MM.1S (cell line): Measurements from ENCODE around the gene TPTE.
"Not testable (repeated sequence)": the region's sequence is repeated elsewhere in the genome, so short reads cannot be mapped to it uniquely, and the experiment has no call there.

ENCODE experiments used
- DNase-seq: peaks from one replicate; pipeline ENCODE4 v3.0.0-alpha.2; 2015
- H2AFZ ChIP-seq: fragments of 300-600 bp; sonication (generic); 2 replicates; pipeline ENCODE4 v1.6.0; 2016; ENCODE audit warnings: antibody characterized with exemption, low read length
- H3F3A ChIP-seq: fragments of 300-600 bp; sonication (generic); 2 replicates; pipeline ENCODE4 v1.6.1; 2016; ENCODE audit warnings: mild to moderate bottlenecking, antibody characterized with exemption, low read length, moderate library complexity, mixed read lengths; ENCODE audit not compliant: insufficient read depth
- H3K27ac ChIP-seq: fragments of 300-600 bp; sonication (generic); 2 replicates; pipeline ENCODE4 v1.5.1; 2016; ENCODE audit warnings: mild to moderate bottlenecking, low read length
- H3K27me3 ChIP-seq: fragments of 300-600 bp; sonication (generic); replicated peaks from 2 replicates; pipeline ENCODE4 v1.6.0; 2016; ENCODE audit warnings: low read length; ENCODE audit not compliant: insufficient read depth
- H3K36me3 ChIP-seq: fragments of 300-600 bp; sonication (generic); replicated peaks from 2 replicates; pipeline ENCODE4 v1.6.1; 2016; ENCODE audit warnings: mild to moderate bottlenecking, low read length, mixed read lengths; ENCODE audit not compliant: insufficient read depth
- H3K4me1 ChIP-seq: fragments of 300-600 bp; sonication (generic); 2 replicates; pipeline ENCODE4 v1.6.1; 2016; ENCODE audit warnings: low read length, mixed read lengths
- H3K4me2 ChIP-seq: fragments of 300-600 bp; sonication (generic); 2 replicates; pipeline ENCODE4 v1.6.0; 2016; ENCODE audit warnings: low read depth, low read length
- H3K4me3 ChIP-seq: fragments of 300-600 bp; sonication (generic); 2 replicates; pipeline ENCODE4 v1.5.1; 2016; ENCODE audit warnings: low read length, mixed read lengths
- H3K79me2 ChIP-seq: fragments of 300-600 bp; sonication (generic); 2 replicates; pipeline ENCODE4 v1.6.1; 2016; ENCODE audit warnings: mixed run types, low read length, mixed read lengths
- H3K9ac ChIP-seq: fragments of 300-600 bp; sonication (generic); 2 replicates; pipeline ENCODE4 v1.6.1; 2016; ENCODE audit warnings: low read length, mixed read lengths
- H3K9me2 ChIP-seq: fragments of 300-600 bp; sonication (generic); replicated peaks from 2 replicates; pipeline ENCODE4 v1.6.1; 2016; ENCODE audit warnings: mild to moderate bottlenecking, low read length, mixed read lengths; ENCODE audit not compliant: insufficient read depth
- H3K9me3 ChIP-seq: fragments of 300-600 bp; sonication (generic); replicated peaks from 2 replicates; pipeline ENCODE4 v1.6.1; 2016; ENCODE audit warnings: mild to moderate bottlenecking, low read length, mixed read lengths; ENCODE audit not compliant: insufficient read depth
- H4K20me1 ChIP-seq: fragments of 300-600 bp; sonication (generic); 2 replicates; pipeline ENCODE4 v1.6.1; 2016; ENCODE audit warnings: mild to moderate bottlenecking, low read length, moderate library complexity, mixed read lengths; ENCODE audit not compliant: insufficient read depth
- CTCF ChIP-seq: fragments of 300-600 bp; sonication (generic); IDR thresholded peaks from 2 replicates; pipeline ENCODE4 v1.5.1; 2016; ENCODE audit warnings: antibody characterized with exemption, low read length, mixed read lengths
- EZH2 ChIP-seq: fragments of 300-600 bp; sonication (generic); optimal IDR thresholded peaks from 2 replicates; pipeline ENCODE3; 2017; ENCODE audit warnings: low read depth, mild to moderate bottlenecking, antibody characterized with exemption, low read length, mixed read lengths
- EZH2phosphoT487 ChIP-seq: fragments of 300-600 bp; sonication (generic); IDR thresholded peaks from 2 replicates; pipeline ENCODE4 v1.6.1; 2018; ENCODE audit warnings: antibody characterized with exemption, low read length

Gene TPTE

GRCh38 chr21:10627316-10627863 lies 106.0 kb downstream of the TPTE start:
- Histone ChIP-seq H2AFZ (no peak overlapping the region), H3K4me1 (no peaks in the 10 kb centered on the region), H3K4me2 (no peak overlapping the region), H3K27me3 (no peaks in the 10 kb centered on the region), H3K4me3 (no peak overlapping the region), H4K20me1 (no peaks in the 10 kb centered on the region), H3K27ac (no peak overlapping the region), H3K36me3 (no peaks in the 10 kb centered on the region), H3K9me2 (no peaks in the 10 kb centered on the region), H3K9ac (no peak overlapping the region), H3K79me2 (no peaks in the 10 kb centered on the region), H3K9me3 (no peaks in the 10 kb centered on the region), H3F3A (no peaks in the 10 kb centered on the region)
- TF ChIP-seq EZH2phosphoT487 = no peak
- no peak for TF ChIP-seq EZH2
- TF ChIP-seq CTCF = no peak
- no peak for DNase-seq

- not testable (repeated sequence) for H3K4me2 ChIP-seq, DNase-seq, H3K9ac ChIP-seq, H3K79me2 ChIP-seq, H3K4me3 ChIP-seq, H3K4me1 ChIP-seq, H3K27me3 ChIP-seq, H3K9me2 ChIP-seq, H3F3A ChIP-seq, H2AFZ ChIP-seq, H3K9me3 ChIP-seq, H3K36me3 ChIP-seq, H3K27ac ChIP-seq, H4K20me1 ChIP-seq
Measured at GRCh38 chr21:10629239-10629638, 107.9 kb downstream of the TPTE start.

GRCh38 chr21:10630829-10631228 lies 109.4 kb downstream of the TPTE start:
- H3K9me2 ChIP-seq, H3K4me3 ChIP-seq, H3K4me2 ChIP-seq, H4K20me1 ChIP-seq, H2AFZ ChIP-seq, H3K36me3 ChIP-seq, H3F3A ChIP-seq, H3K79me2 ChIP-seq, H3K9ac ChIP-seq, H3K9me3 ChIP-seq, DNase-seq, H3K27ac ChIP-seq, H3K4me1 ChIP-seq, H3K27me3 ChIP-seq: not testable (repeated sequence)

- DNase-seq, H3K27ac ChIP-seq, H3K9ac ChIP-seq, H3K4me3 ChIP-seq, H3F3A ChIP-seq, H3K4me1 ChIP-seq, H3K4me2 ChIP-seq, H4K20me1 ChIP-seq, H3K79me2 ChIP-seq, H3K9me2 ChIP-seq, H3K9me3 ChIP-seq, H3K27me3 ChIP-seq, H2AFZ ChIP-seq, H3K36me3 ChIP-seq: not testable (repeated sequence)
Measured at GRCh38 chr21:10631316-10631715, 109.9 kb downstream of the TPTE start.

GRCh38 chr21:10638144-10638543 lies 116.8 kb downstream of the TPTE start:
- H3K4me3 ChIP-seq, H4K20me1 ChIP-seq, H3K27ac ChIP-seq, H3K4me2 ChIP-seq, H3K27me3 ChIP-seq, H3F3A ChIP-seq, H3K79me2 ChIP-seq, H3K9ac ChIP-seq, H3K36me3 ChIP-seq, H3K4me1 ChIP-seq, H2AFZ ChIP-seq, DNase-seq, H3K9me3 ChIP-seq, H3K9me2 ChIP-seq: not testable (repeated sequence)
